HFF-Myc (cell line): Measurements from ENCODE around the gene BRPF3.

Experiments
- DNase-seq: peaks from one replicate; pipeline ENCODE4 v3.0.0-alpha.2; 2011; ENCODE audit warnings: low read depth; ENCODE audit errors: extremely low read depth
- H3K4me3 ChIP-seq: replicated peaks from 2 replicates; pipeline ENCODE4 v1.5.1; 2011; ENCODE audit warnings: low read depth, mild to moderate bottlenecking, control low read depth, low read length
- CTCF ChIP-seq: IDR thresholded peaks from 2 replicates; pipeline ENCODE4 v1.5.1; 2012; ENCODE audit warnings: mild to moderate bottlenecking, low read depth, low read length, control low read depth; ENCODE audit errors: missing control alignments

The BRPF3 gene

GRCh38 chr6:36232172-36232571 is 35.6 kb downstream of the BRPF3 start:
- H3K4me3 ChIP-seq: no peak overlapping the region

GRCh38 chr6:36235309-36235708 is 38.8 kb downstream of the BRPF3 start:
- TF ChIP-seq CTCF: no peak
- no peak overlapping the region for H3K4me3 ChIP-seq
- no peak for DNase-seq

More at GRCh38 chr6:36232172-36232571, 35.6 kb downstream of the BRPF3 start:
- DNase-seq: no peak
- TF ChIP-seq CTCF: no peak

GRCh38 chr6:36235862-36236261 is 39.3 kb downstream of the BRPF3 start:
- H3K4me3 ChIP-seq: no peak overlapping the region
- no peak for DNase-seq
- no peak for TF ChIP-seq CTCF

GRCh38 chr6:36239774-36240173 is 43.2 kb downstream of the BRPF3 start:
- DNase-seq: no peak
- TF ChIP-seq CTCF: no peak

GRCh38 chr6:36241728-36242127 is 45.2 kb downstream of the BRPF3 start:
- H3K4me3 ChIP-seq: no peak overlapping the region
- DNase-seq: no peak
- no peak for TF ChIP-seq CTCF

More at GRCh38 chr6:36239774-36240173, 43.2 kb downstream of the BRPF3 start:
- H3K4me3 ChIP-seq: no peak overlapping the region

GRCh38 chr6:36242161-36242560 is 45.6 kb downstream of the BRPF3 start:
- DNase-seq: no peak
- no peak for TF ChIP-seq CTCF
- H3K4me3 ChIP-seq: no peak overlapping the region

- H3K4me3 ChIP-seq: no peak overlapping the region
- no peak for DNase-seq
- no peak for TF ChIP-seq CTCF
Measured at GRCh38 chr6:36242626-36243025, 46.1 kb downstream of the BRPF3 start.
